PC-3 (cell line): ENCODE data around the gene SNCG.
"Not testable (repeated sequence)": the region's sequence is repeated elsewhere in the genome, so short reads cannot be mapped to it uniquely, and the experiment has no call there.

Experiments
- CTCF ChIP-seq: fragments of 300-600 bp; sonication (generic); conservative IDR thresholded peaks from 2 replicates; pipeline ENCODE4 v1.5.1; 2017; ENCODE audit warnings: antibody characterized with exemption, low read depth, mild to moderate bottlenecking, low read length
- EZH2phosphoT487 ChIP-seq: fragments of 300-600 bp; sonication (generic); IDR thresholded peaks from 2 replicates; pipeline ENCODE4 v1.6.1; 2018; ENCODE audit warnings: mild to moderate bottlenecking, antibody characterized with exemption, low read length, borderline replicate concordance

GRCh38 chr10:86978457-86978856 is 20.1 kb downstream of the SNCG start:
- not testable (repeated sequence) for TF ChIP-seq EZH2phosphoT487, CTCF
